ENCODE measurements around the gene USH1C.

Gene USH1C

DNA sequence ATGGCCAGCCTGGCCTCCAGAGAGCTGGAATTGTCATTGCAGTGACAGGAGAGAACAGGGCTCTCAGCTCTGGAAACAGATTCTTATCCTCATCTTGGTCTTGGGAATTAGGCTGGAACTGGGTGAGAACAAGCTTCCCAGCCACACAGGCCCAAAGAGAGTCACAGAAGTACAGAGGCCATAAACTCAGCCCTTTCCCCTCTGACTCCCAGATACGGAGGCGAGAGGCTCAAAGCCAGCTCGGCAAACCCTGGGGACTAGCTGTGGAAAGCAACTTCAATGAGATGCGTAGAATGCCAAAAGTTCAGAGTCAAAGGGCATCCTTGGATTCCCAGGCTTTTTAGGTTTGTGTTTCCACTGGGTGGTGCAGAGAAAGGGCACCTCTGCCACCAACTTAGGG is 53.3 kb downstream of the USH1C start:
- TF ChIP-seq, protein P1, sequence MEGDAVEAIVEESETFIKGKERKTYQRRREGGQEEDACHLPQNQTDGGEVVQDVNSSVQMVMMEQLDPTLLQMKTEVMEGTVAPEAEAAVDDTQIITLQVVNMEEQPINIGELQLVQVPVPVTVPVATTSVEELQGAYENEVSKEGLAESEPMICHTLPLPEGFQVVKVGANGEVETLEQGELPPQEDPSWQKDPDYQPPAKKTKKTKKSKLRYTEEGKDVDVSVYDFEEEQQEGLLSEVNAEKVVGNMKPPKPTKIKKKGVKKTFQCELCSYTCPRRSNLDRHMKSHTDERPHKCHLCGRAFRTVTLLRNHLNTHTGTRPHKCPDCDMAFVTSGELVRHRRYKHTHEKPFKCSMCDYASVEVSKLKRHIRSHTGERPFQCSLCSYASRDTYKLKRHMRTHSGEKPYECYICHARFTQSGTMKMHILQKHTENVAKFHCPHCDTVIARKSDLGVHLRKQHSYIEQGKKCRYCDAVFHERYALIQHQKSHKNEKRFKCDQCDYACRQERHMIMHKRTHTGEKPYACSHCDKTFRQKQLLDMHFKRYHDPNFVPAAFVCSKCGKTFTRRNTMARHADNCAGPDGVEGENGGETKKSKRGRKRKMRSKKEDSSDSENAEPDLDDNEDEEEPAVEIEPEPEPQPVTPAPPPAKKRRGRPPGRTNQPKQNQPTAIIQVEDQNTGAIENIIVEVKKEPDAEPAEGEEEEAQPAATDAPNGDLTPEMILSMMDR (IDR thresholded peaks at IDR 0.05; ENCODE audit: insufficient read depth, low read depth, low read length, missing control alignments): no peak
- no peak overlapping the region for H3K4me3 ChIP-seq (ENCODE audit: low read depth, low read length)
- DNase-seq (ENCODE audit: low read depth): no peak

DNA sequence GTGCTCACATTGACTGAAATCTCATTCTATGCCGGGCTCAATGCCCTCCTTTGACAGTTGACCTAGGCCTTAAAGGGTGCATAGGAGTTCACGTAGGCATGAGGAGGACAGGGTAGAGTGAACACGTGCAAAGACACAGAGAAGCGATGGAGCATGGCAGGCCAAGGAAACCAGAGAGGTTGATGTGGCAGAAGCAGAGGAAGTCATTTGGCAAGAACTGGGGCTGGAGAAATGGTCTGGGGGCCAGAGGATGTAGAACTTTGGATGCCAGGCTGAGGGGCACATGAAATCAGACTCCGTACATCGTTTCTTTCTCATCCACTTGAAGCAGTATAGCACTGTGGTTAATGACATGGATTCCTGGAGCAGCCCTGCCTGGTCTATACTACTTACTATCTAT is 54.0 kb downstream of the USH1C start:
- no peak overlapping the region for H3K4me3 ChIP-seq (ENCODE audit: low read depth, low read length)
- TF ChIP-seq, protein P1 (IDR thresholded peaks at IDR 0.05; ENCODE audit: insufficient read depth, low read depth, low read length, missing control alignments): no peak
- no peak for DNase-seq (ENCODE audit: low read depth)

GRCh38 chr11:17489751-17490150 is 54.5 kb downstream of the USH1C start:
- TF ChIP-seq, protein P1 (IDR thresholded peaks at IDR 0.05; ENCODE audit: insufficient read depth, low read depth, low read length, missing control alignments): no peak
- no peak for DNase-seq (ENCODE audit: low read depth)
- no peak overlapping the region for H3K4me3 ChIP-seq (ENCODE audit: low read depth, low read length)

DNA sequence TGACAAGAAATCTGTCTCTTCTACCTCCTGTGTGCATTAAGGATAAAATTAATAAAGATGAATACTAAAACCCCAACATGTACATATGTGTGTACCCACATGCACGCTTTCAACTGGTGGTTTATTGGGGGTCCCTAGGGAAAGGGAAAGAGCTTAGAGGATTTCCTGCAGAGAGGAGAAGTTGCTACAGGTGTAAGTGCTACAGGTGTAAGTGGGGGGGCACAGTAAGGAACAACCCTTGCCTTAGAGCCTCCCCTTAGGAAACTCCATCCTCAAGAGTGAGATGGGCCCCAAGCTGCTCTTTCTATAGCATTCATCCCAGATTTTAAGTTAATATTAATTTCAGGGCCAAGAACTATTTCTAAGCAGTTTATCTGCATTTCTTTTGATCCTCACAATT is 55.7 kb downstream of the USH1C start:
- no peak overlapping the region for H3K4me3 ChIP-seq (ENCODE audit: low read depth, low read length)
- no peak for DNase-seq (ENCODE audit: low read depth)
- TF ChIP-seq, protein P1 (IDR thresholded peaks at IDR 0.05; ENCODE audit: insufficient read depth, low read depth, low read length, missing control alignments): no peak

- no peak for DNase-seq (ENCODE audit: low read depth)
- TF ChIP-seq, protein P1 (IDR thresholded peaks at IDR 0.05; ENCODE audit: insufficient read depth, low read depth, low read length, missing control alignments): no peak
- H3K4me3 ChIP-seq (ENCODE audit: low read depth, low read length): no peak overlapping the region
Measured at GRCh38 chr11:17486646-17487045, 57.6 kb downstream of the USH1C start.

- TF ChIP-seq, protein P1 (IDR thresholded peaks at IDR 0.05; ENCODE audit: insufficient read depth, low read depth, low read length, missing control alignments): no peak
- no peak overlapping the region for H3K4me3 ChIP-seq (ENCODE audit: low read depth, low read length)
- DNase-seq (ENCODE audit: low read depth): no peak
Measured at GRCh38 chr11:17483505-17483904, 60.7 kb downstream of the USH1C start.

GRCh38 chr11:17481905-17482304 is 62.3 kb downstream of the USH1C start:
- H3K4me3 ChIP-seq (ENCODE audit: low read depth, low read length): no peak overlapping the region
- TF ChIP-seq, protein P1 (IDR thresholded peaks at IDR 0.05; ENCODE audit: insufficient read depth, low read depth, low read length, missing control alignments): no peak
- no peak for DNase-seq (ENCODE audit: low read depth)

Data from GM12865 (cell line).